Brain microvascular endothelial cell (primary cell): Measurements from ENCODE around the gene TMC8.

Source experiments
- DNase-seq: peaks from one replicate; pipeline ENCODE4 v3.0.0-alpha.2; 2020
- H3K27ac ChIP-seq: fragments of 250-450 bp; sonication (Bioruptor Pico); 2 replicates; pipeline ENCODE4 v1.5.1; 2020; ENCODE audit warnings: mild to moderate bottlenecking, moderate library complexity
- H3K27me3 ChIP-seq: fragments of 250-450 bp; sonication (Bioruptor Pico); replicated peaks from 2 replicates; pipeline ENCODE4 v1.5.1; 2020; ENCODE audit warnings: mild to moderate bottlenecking
- H3K36me3 ChIP-seq: fragments of 250-450 bp; sonication (Bioruptor Pico); replicated peaks from 2 replicates; pipeline ENCODE4 v1.5.1; 2020; ENCODE audit warnings: mild to moderate bottlenecking
- H3K4me3 ChIP-seq: 2 replicates; pipeline ENCODE4 v1.5.1; 2011; ENCODE audit warnings: low read depth, mild to moderate bottlenecking, control low read depth, low read length, moderate library complexity
- in situ Hi-C: cut with HindIII; loops from 2 replicates; pipeline ENCODE4 v1.10.0; 2017; ENCODE audit warnings: low sequenced_read_pairs, low pct_ligation_motif_present
- TF ChIP-seq, protein P1 (sequence below): IDR thresholded peaks from 2 replicates; pipeline ENCODE4 v1.5.1; 2011; ENCODE audit warnings: low read depth, mild to moderate bottlenecking, moderate library complexity, low read length, control low read depth, inconsistent platforms; ENCODE audit errors: missing control alignments

The TMC8 gene

DNA sequence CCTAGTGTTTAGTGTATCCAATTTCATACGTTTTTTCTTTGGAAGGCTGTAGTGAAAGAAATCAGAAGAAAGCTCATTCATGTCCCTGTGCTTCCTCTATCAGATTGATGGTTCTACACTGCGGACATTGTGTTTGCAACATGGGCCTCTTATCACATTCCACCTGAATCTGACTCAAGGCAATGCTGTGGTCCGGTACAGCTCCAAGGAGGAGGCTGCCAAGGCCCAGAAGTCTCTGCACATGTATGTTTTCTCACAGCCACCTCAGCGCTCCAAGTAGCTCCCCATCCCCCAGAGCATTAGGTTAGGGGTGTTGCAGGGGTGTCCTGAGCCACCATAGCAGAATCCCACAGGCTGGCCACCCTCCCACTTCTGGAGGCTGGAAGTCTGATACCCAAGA, 27.3 kb upstream of the TMC8 start:
- H3K36me3 ChIP-seq, result peaks cover 4% of the 10 kb centered on the region
- no peak overlapping the region for H3K4me3 ChIP-seq
- H3K27me3 ChIP-seq, result no peaks in the 10 kb centered on the region
- TF ChIP-seq, protein P1, sequence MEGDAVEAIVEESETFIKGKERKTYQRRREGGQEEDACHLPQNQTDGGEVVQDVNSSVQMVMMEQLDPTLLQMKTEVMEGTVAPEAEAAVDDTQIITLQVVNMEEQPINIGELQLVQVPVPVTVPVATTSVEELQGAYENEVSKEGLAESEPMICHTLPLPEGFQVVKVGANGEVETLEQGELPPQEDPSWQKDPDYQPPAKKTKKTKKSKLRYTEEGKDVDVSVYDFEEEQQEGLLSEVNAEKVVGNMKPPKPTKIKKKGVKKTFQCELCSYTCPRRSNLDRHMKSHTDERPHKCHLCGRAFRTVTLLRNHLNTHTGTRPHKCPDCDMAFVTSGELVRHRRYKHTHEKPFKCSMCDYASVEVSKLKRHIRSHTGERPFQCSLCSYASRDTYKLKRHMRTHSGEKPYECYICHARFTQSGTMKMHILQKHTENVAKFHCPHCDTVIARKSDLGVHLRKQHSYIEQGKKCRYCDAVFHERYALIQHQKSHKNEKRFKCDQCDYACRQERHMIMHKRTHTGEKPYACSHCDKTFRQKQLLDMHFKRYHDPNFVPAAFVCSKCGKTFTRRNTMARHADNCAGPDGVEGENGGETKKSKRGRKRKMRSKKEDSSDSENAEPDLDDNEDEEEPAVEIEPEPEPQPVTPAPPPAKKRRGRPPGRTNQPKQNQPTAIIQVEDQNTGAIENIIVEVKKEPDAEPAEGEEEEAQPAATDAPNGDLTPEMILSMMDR, result no peak
- no peak for DNase-seq
- no peak overlapping the region for H3K27ac ChIP-seq
- in situ Hi-C loops, result no loop called here

DNA sequence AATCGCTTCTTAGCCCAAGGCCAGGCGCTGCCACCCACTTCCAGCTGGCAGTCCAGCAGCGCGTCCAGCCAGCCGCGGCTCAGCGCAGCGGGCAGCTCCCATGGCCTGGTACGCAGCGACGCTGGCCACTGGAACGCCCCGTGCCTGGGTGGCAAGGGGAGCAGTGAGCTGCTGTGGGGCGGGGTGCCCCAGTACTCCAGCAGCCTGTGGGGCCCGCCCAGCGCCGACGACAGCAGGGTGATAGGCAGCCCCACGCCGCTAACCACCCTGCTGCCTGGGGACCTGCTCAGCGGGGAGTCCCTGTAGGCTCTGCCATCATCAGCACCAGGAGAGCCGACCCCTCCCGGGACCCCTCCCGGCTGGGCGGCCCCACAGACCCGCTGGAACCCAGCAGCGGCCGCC, 26.0 kb upstream of the TMC8 start:
- no peak overlapping the region for H3K4me3 ChIP-seq
- peaks cover under 1% of the 10 kb centered on the region for H3K36me3 ChIP-seq
- no peak overlapping the region for H3K27ac ChIP-seq
- in situ Hi-C loops, result no loop called here
- H3K27me3 ChIP-seq, result no peaks in the 10 kb centered on the region
- DNase-seq, result no peak
- TF ChIP-seq, protein P1, result no peak

DNA sequence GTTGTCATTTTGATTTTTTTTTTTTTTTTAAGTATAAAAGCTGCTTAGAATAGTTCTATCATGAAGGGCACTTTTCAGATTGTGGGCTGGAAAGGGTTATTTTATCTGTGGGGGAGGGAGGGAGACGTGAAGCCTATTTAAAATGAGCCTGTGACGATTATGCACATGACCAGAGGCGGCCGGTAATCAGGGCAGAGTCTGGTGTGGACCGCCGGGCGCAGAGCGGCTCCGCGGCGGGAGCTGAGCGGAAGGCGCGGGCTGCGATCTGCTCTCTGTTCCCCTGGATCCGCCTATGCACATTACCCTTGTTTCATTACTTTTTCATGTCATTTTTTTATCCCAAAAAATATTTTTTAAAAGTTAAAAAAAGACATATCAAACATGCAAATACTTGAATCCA, 25.5 kb upstream of the TMC8 start:
- in situ Hi-C loops, result no loop called here
- no peak for DNase-seq
- Histone ChIP-seq H3K27ac (no peak overlapping the region), H3K27me3 (no peaks in the 10 kb centered on the region), H3K4me3 (no peak overlapping the region), H3K36me3 (no peaks in the 10 kb centered on the region)
- TF ChIP-seq, protein P1, result no peak

DNA sequence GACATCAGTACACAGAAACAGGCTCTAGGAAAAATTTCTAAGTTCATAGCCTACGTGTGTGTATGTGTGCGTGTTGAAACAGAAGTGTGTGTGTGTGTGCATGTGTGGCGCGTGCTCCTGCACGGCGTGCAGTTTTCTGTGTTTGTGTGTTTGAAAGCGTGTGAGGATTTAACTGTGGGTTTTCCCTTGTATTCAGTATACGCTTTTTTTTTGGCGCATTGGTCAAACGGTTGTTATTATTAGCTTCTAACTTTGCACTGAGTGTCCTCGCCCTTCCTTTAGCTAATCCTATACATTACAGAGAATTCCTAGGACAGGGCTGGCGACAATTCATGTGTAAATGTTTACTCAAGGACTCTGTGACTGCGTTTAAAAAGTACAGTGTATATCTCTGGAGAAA, 25.0 kb upstream of the TMC8 start:
- Histone ChIP-seq H3K27ac (no peak overlapping the region), H3K36me3 (no peaks in the 10 kb centered on the region), H3K4me3 (no peak overlapping the region), H3K27me3 (no peaks in the 10 kb centered on the region)
- TF ChIP-seq, protein P1, result no peak
- in situ Hi-C loops, result no loop called here
- DNase-seq, result no peak

DNA sequence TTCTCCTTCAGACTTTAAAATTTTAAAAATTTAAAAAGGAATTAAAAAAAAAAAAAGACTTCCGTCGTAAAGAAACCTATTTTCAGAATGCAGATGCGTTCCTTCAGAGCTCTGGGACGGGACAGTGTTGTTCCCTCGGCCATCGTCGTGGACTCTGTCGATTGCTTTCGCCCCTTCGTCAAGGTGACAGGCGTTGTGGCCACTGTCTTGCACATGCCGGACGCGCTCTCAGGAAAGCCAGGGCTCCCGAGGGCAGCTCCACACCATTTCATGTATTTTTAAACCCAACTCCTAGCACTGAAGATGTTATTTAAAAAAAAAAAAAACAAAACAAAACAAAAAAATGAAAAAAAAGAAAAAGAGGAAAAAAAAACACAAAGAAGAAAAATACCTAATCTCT, 24.4 kb upstream of the TMC8 start:
- Histone ChIP-seq H3K4me3 (no peak overlapping the region), H3K36me3 (no peaks in the 10 kb centered on the region), H3K27ac (no peak overlapping the region), H3K27me3 (no peaks in the 10 kb centered on the region)
- DNase-seq, result no peak
- in situ Hi-C loops, result no loop called here
- TF ChIP-seq, protein P1, result no peak

DNA sequence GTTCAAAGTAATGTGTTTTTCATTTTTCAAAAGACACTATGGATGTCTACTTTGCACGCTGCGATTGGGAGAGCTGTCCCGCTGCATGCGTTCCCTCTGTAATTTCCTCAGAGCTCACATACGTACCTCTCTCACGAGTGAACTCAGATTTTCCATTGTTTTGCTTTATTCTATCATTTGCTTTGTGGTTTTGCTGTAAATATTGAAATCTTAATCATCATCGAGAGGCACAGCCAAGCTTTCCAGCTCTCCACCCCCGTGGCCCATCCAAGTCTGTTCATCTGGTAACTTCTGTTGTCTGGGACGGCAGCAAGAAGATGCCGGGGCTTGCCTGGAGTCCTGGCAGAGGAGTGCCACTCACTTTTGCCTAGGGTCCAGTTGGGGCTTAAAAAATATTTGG, 23.1 kb upstream of the TMC8 start:
- no peak for DNase-seq
- in situ Hi-C loops, result no loop called here

More for the DNA sequence above, 23.1 kb upstream of the TMC8 start:
- no peak overlapping the region for H3K27ac ChIP-seq
- TF ChIP-seq, protein P1, result no peak
- H3K27me3 ChIP-seq, result no peaks in the 10 kb centered on the region
- no peaks in the 10 kb centered on the region for H3K36me3 ChIP-seq
- no peak overlapping the region for H3K4me3 ChIP-seq
